Measurements from ENCODE around the gene CLDN2. TPM values are rescaled to one million over a fixed set of nuclear protein-coding genes. Genes with fewer than 3 reads are reported as not detected.

CLDN2 gene
- total and polyA plus RNA-seq, 4 donors = 0.37 to 25.5 (median 20.7) TPM

DNA sequence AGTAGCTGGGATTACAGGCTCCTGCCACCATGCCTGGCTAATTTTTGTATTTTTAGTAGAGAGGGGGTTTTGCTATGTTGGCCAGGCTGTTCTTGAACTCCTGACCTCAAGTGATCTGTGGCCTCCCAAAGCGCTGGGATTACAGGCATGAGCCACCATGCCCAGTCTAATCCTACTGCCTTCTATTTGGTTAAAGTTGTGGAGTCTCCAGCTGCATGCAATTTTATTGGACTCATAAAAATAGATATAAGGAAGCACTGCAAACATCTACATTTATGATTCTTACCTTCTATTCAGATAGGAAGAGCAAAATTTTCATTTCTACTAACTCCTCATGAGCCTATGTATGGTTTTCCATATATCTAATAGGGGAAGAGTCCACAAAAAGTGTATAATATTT is 30.7 kb upstream of the CLDN2 start:
- TF ChIP-seq, protein P1, sequence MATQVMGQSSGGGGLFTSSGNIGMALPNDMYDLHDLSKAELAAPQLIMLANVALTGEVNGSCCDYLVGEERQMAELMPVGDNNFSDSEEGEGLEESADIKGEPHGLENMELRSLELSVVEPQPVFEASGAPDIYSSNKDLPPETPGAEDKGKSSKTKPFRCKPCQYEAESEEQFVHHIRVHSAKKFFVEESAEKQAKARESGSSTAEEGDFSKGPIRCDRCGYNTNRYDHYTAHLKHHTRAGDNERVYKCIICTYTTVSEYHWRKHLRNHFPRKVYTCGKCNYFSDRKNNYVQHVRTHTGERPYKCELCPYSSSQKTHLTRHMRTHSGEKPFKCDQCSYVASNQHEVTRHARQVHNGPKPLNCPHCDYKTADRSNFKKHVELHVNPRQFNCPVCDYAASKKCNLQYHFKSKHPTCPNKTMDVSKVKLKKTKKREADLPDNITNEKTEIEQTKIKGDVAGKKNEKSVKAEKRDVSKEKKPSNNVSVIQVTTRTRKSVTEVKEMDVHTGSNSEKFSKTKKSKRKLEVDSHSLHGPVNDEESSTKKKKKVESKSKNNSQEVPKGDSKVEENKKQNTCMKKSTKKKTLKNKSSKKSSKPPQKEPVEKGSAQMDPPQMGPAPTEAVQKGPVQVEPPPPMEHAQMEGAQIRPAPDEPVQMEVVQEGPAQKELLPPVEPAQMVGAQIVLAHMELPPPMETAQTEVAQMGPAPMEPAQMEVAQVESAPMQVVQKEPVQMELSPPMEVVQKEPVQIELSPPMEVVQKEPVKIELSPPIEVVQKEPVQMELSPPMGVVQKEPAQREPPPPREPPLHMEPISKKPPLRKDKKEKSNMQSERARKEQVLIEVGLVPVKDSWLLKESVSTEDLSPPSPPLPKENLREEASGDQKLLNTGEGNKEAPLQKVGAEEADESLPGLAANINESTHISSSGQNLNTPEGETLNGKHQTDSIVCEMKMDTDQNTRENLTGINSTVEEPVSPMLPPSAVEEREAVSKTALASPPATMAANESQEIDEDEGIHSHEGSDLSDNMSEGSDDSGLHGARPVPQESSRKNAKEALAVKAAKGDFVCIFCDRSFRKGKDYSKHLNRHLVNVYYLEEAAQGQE (IDR thresholded peaks at IDR 0.05) = no peak
- TF ChIP-seq, protein P2, sequence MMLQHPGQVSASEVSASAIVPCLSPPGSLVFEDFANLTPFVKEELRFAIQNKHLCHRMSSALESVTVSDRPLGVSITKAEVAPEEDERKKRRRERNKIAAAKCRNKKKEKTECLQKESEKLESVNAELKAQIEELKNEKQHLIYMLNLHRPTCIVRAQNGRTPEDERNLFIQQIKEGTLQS (IDR thresholded peaks at IDR 0.05) = no peak
- TF ChIP-seq RXRA (IDR thresholded peaks at IDR 0.05) (no peak), FOXA1 (IDR thresholded peaks at IDR 0.05) (no peak), HNF4G (IDR thresholded peaks at IDR 0.05) (no peak), NR2F2 (IDR thresholded peaks at IDR 0.05) (no peak), GABPA (IDR thresholded peaks at IDR 0.05 in 1 of 2, conservative IDR thresholded peaks at IDR 0.05 in 1 of 2) (no peak), TAF1 (conservative IDR thresholded peaks at IDR 0.05) (no peak), YY1 (IDR thresholded peaks at IDR 0.05) (no peak), HNF4A (conservative IDR thresholded peaks at IDR 0.05) (no peak), RAD21 (IDR thresholded peaks at IDR 0.05) (no peak), FOXA2 (IDR thresholded peaks at IDR 0.05) (no peak), JUND (IDR thresholded peaks at IDR 0.05) (no peak)
- TF ChIP-seq, protein P3, sequence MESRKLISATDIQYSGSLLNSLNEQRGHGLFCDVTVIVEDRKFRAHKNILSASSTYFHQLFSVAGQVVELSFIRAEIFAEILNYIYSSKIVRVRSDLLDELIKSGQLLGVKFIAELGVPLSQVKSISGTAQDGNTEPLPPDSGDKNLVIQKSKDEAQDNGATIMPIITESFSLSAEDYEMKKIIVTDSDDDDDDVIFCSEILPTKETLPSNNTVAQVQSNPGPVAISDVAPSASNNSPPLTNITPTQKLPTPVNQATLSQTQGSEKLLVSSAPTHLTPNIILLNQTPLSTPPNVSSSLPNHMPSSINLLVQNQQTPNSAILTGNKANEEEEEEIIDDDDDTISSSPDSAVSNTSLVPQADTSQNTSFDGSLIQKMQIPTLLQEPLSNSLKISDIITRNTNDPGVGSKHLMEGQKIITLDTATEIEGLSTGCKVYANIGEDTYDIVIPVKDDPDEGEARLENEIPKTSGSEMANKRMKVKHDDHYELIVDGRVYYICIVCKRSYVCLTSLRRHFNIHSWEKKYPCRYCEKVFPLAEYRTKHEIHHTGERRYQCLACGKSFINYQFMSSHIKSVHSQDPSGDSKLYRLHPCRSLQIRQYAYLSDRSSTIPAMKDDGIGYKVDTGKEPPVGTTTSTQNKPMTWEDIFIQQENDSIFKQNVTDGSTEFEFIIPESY (IDR thresholded peaks at IDR 0.05) = no peak
- TF ChIP-seq, protein P4, sequence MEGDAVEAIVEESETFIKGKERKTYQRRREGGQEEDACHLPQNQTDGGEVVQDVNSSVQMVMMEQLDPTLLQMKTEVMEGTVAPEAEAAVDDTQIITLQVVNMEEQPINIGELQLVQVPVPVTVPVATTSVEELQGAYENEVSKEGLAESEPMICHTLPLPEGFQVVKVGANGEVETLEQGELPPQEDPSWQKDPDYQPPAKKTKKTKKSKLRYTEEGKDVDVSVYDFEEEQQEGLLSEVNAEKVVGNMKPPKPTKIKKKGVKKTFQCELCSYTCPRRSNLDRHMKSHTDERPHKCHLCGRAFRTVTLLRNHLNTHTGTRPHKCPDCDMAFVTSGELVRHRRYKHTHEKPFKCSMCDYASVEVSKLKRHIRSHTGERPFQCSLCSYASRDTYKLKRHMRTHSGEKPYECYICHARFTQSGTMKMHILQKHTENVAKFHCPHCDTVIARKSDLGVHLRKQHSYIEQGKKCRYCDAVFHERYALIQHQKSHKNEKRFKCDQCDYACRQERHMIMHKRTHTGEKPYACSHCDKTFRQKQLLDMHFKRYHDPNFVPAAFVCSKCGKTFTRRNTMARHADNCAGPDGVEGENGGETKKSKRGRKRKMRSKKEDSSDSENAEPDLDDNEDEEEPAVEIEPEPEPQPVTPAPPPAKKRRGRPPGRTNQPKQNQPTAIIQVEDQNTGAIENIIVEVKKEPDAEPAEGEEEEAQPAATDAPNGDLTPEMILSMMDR (IDR thresholded peaks at IDR 0.05; ENCODE audit: low read depth, low read length, missing input control) = no peak
- Histone ChIP-seq H3K9ac (ENCODE audit: low read depth in 1 of 2, low read length in 2 of 2) (no peak overlapping the region), H3K4me1 (ENCODE audit: control insufficient read depth in 4 of 4, insufficient read depth in 4 of 4, low read length in 3 of 4) (no peaks in the 10 kb centered on the region), H3K27ac (ENCODE audit: low read depth in 1 of 2, low read length in 2 of 2) (no peak overlapping the region), H3K36me3 (ENCODE audit: control insufficient read depth in 4 of 4, insufficient read depth in 3 of 4, low read depth in 1 of 4, low read length in 3 of 4) (no peaks in the 10 kb centered on the region), H3K27me3 (ENCODE audit: control insufficient read depth in 4 of 4, insufficient read depth in 4 of 4, low read length in 3 of 4) (peaks cover 0 to 3% (median 0%) of the 10 kb centered on the region in 4 donors), H3K9me3 (ENCODE audit: control insufficient read depth in 4 of 4, low read length in 3 of 4) (peaks cover 0 to 3% (median 0%) of the 10 kb centered on the region in 4 donors), H3K4me3 (ENCODE audit: low read depth in 1 of 3, low read length in 3 of 3) (no peak overlapping the region)
- no peak for DNase-seq (ENCODE audit: low spot score)
- 87% methylated on average over 1 of the region's 1 CpG for WGBS

DNA sequence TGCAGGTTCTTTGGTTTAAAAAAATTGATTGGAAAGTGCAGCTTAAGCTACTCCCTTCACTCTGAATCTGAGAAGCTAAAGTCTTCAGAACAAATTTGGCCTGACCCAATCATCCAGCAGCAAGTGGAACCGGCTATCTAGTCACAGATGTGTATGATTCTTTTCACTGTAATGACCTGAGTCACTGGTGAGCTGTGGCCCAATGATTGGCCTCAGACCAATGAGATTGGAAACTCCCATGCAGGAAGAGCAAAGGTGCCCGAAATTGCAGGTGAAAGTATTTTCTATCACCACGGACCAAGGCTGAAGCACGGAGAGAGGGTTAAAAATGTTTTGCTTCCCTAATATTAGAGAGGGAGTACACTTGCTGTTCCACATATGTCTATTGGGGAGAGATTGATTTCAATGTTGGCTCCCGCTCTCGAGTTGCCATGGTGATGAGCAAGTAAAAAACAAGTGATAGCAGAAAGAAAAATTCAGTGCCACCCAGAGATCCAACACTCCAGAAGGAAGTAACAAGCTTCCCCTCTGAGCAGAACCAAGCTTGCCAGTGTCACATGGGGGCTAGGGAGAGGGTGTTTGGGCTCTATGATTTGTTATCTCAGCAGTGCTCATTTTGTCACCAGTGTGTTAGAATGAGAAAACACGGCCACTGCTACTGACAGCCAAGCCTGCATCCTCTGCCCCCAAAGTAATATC is 28.3 kb upstream of the CLDN2 start:
- WGBS = 77% methylated on average over 7 of the region's 7 CpGs
- H3K4me3 ChIP-seq (ENCODE audit: low read depth in 1 of 3, low read length in 3 of 3) = no peak overlapping the region
- H3K27me3 ChIP-seq (ENCODE audit: control insufficient read depth in 4 of 4, insufficient read depth in 4 of 4, low read length in 3 of 4) = peaks cover 0 to 6% (median 0%) of the 10 kb centered on the region in 4 donors
- no peak for DNase-seq (ENCODE audit: low spot score)
- H3K9me3 ChIP-seq (ENCODE audit: control insufficient read depth in 4 of 4, low read length in 3 of 4) = peaks cover 0 to 3% (median 0%) of the 10 kb centered on the region in 4 donors
- TF ChIP-seq FOXA2 (IDR thresholded peaks at IDR 0.05) = no peak
- TF ChIP-seq RAD21 (IDR thresholded peaks at IDR 0.05) = no peak
- no peak for TF ChIP-seq FOXA1 (IDR thresholded peaks at IDR 0.05)
- no peak for TF ChIP-seq YY1 (IDR thresholded peaks at IDR 0.05)
- no peak for TF ChIP-seq GABPA (IDR thresholded peaks at IDR 0.05 in 1 of 2, conservative IDR thresholded peaks at IDR 0.05 in 1 of 2)
- TF ChIP-seq, protein P3 (IDR thresholded peaks at IDR 0.05) = no peak
- no peak for TF ChIP-seq HNF4A (conservative IDR thresholded peaks at IDR 0.05)
- TF ChIP-seq JUND (IDR thresholded peaks at IDR 0.05) = no peak
- no peak for TF ChIP-seq RXRA (IDR thresholded peaks at IDR 0.05)
- no peak overlapping the region for H3K9ac ChIP-seq (ENCODE audit: low read depth in 1 of 2, low read length in 2 of 2)
- H3K36me3 ChIP-seq (ENCODE audit: control insufficient read depth in 4 of 4, insufficient read depth in 3 of 4, low read depth in 1 of 4, low read length in 3 of 4) = no peaks in the 10 kb centered on the region
- no peaks in the 10 kb centered on the region for H3K4me1 ChIP-seq (ENCODE audit: control insufficient read depth in 4 of 4, insufficient read depth in 4 of 4, low read length in 3 of 4)
- H3K27ac ChIP-seq (ENCODE audit: low read depth in 1 of 2, low read length in 2 of 2) = no peak overlapping the region

Measured in liver (tissue), 9 donors.